GM12864 (cell line): Measurements from ENCODE around the gene SEC23A.
"Not testable (repeated sequence)": the region's sequence is repeated elsewhere in the genome, so short reads cannot be mapped to it uniquely, and the experiment has no call there.

ENCODE experiments used
- DNase-seq: peaks from one replicate; pipeline ENCODE4 v3.0.0-alpha.2; 2011; ENCODE audit warnings: low read depth
- H3K4me3 ChIP-seq: 2 replicates; pipeline ENCODE4 v1.5.1; 2011; ENCODE audit warnings: mild to moderate bottlenecking, low read depth, low read length, control low read depth
- CTCF ChIP-seq: IDR thresholded peaks from 2 replicates; pipeline ENCODE4 v1.5.1; 2011; ENCODE audit warnings: low read depth, mild to moderate bottlenecking, moderate library complexity, low read length, control low read depth, inconsistent platforms; ENCODE audit errors: missing control alignments

SEC23A gene

GRCh38 chr14:39015360-39015961 is 87.6 kb downstream of the SEC23A start:
- DNase-seq, result peak; percentile 12
- peak; percentile 75 for TF ChIP-seq CTCF
- no peak overlapping the region for H3K4me3 ChIP-seq

- DNase-seq, result no peak
- TF ChIP-seq CTCF, result no peak
- no peak overlapping the region for H3K4me3 ChIP-seq
Measured at GRCh38 chr14:39014460-39014859, 88.6 kb downstream of the SEC23A start.

GRCh38 chr14:39008965-39009364 is 94.1 kb downstream of the SEC23A start:
- H3K4me3 ChIP-seq, DNase-seq: not testable (repeated sequence)

GRCh38 chr14:39006721-39007410 is 96.2 kb downstream of the SEC23A start:
- H3K4me3 ChIP-seq, result no peak overlapping the region
- TF ChIP-seq CTCF, result no peak
- no peak for DNase-seq

GRCh38 chr14:39005044-39005880 is 97.8 kb downstream of the SEC23A start:
- no peak for TF ChIP-seq CTCF
- DNase-seq, result no peak

GRCh38 chr14:38999949-39000348 is 103.1 kb downstream of the SEC23A start:
- no peak for TF ChIP-seq CTCF
- H3K4me3 ChIP-seq, result no peak overlapping the region
- DNase-seq, result no peak

More at GRCh38 chr14:39005044-39005880, 97.8 kb downstream of the SEC23A start:
- no peak overlapping the region for H3K4me3 ChIP-seq

- no peak overlapping the region for H3K4me3 ChIP-seq
- no peak for TF ChIP-seq CTCF
- no peak for DNase-seq
Measured at GRCh38 chr14:38994731-38995130, 108.3 kb downstream of the SEC23A start.
